HCT116 (cell line): ENCODE results near the gene RIMBP3C. TPM values are rescaled to one million over a fixed set of nuclear protein-coding genes. Genes with fewer than 3 reads are reported as not detected.
"Not testable (repeated sequence)": the region's sequence is repeated elsewhere in the genome, so short reads cannot be mapped to it uniquely, and the experiment has no call there.

Source experiments
- ATAC-seq: fragments of 200-7000 bp; cut with Tn5 transposase; 2 replicates; pipeline ENCODE4 v1.9.1; 2020; ENCODE audit warnings: mild to moderate bottlenecking, moderate library complexity
- BruUV-seq: library from RNA; stranded (reverse); fragments of 400-500 nt; replicated peaks from 2 replicates; lab custom pipeline; 2021; lab: Mats Ljungman, UMichigan
- CTCF ChIA-PET: fragments of 300-600 bp; sonication (Branson Sonifier 250); formaldehyde crosslinking; loops from one replicate; lab custom pipeline; 2021; ENCODE audit warnings: antibody characterized with exemption; lab: Charles Lee
- POLR2A ChIA-PET: fragments of 300-600, 350-600 bp; sonication (Branson Sonifier 250); formaldehyde crosslinking; loops from one replicate; lab custom pipeline; 2021; ENCODE audit warnings: antibody characterized with exemption; lab: Charles Lee
- RAD21 ChIA-PET, 2 experiments: fragments of 300-600 bp; sonication (Branson Sonifier 250); formaldehyde crosslinking; loops; one replicate each; lab custom pipeline; 2023; ENCODE audit warnings: low total read pairs in 2 of 2; ENCODE audit not compliant: uncharacterized antibody in 2 of 2, unreplicated experiment in 2 of 2, low non-redundant PET in 1 of 2; lab: Charles Lee
- DNase-seq: peaks from one replicate; pipeline ENCODE4 v3.0.0-alpha.2; 2010; ENCODE audit warnings: low read depth, low spot score
- H2AFZ ChIP-seq: fragments of 200-600 bp; shearing (Covaris generic), sonication (generic); 2 replicates; pipeline ENCODE4 v1.6.1; 2017; ENCODE audit warnings: low read depth, mixed run types, mixed read lengths, antibody characterized with exemption, low read length; ENCODE audit not compliant: poor library complexity, severe bottlenecking
- H3K27ac ChIP-seq: 2 replicates; pipeline ENCODE4 v1.5.1; 2012; ENCODE audit warnings: low read depth, low read length
- H3K27me3 ChIP-seq: fragments of 200-600 bp; sonication (generic); 2 replicates; pipeline ENCODE4 v1.6.1; 2016; ENCODE audit warnings: mixed run types, low read length, mixed read lengths; ENCODE audit not compliant: insufficient read depth
- H3K36me3 ChIP-seq, 2 experiments: fragments of 200-500 bp in 1 of 2; fragments of 200-600 bp in 1 of 2; sonication (Bioruptor generic) in 1 of 2; sonication (generic) in 1 of 2; 2 replicates each; pipeline versions ENCODE4 v1.5.1 to v1.6.1; 2014 to 2016; ENCODE audit warnings: low read length in 2 of 2, inconsistent platforms in 1 of 2, mixed read lengths in 1 of 2, mixed run types in 1 of 2; ENCODE audit not compliant: insufficient read depth in 2 of 2, control insufficient read depth in 1 of 2
- H3K4me1 ChIP-seq, 2 experiments: fragments of 200-600 bp in 1 of 2; sonication (generic) in 1 of 2; 2 replicates each; pipeline versions ENCODE4 v1.5.1 to v1.6.1; 2012 to 2017; ENCODE audit warnings: low read length in 2 of 2, inconsistent platforms in 1 of 2, mild to moderate bottlenecking in 1 of 2, mixed read lengths in 1 of 2, mixed run types in 1 of 2, moderate library complexity in 1 of 2; ENCODE audit not compliant: insufficient read depth in 2 of 2, control insufficient read depth in 1 of 2
- H3K4me2 ChIP-seq: fragments of 200-600 bp; sonication (generic); 2 replicates; pipeline ENCODE4 v1.6.1; 2017; ENCODE audit warnings: mixed run types, low read length, mixed read lengths
- H3K4me3 ChIP-seq, 2 experiments: fragments of 200-600 bp in 1 of 2; sonication (generic) in 1 of 2; replicated peaks in 1 of 2; 2 replicates each; pipeline ENCODE4 v1.5.1; 2011 to 2016; ENCODE audit warnings: low read length in 2 of 2, control low read depth in 1 of 2, low read depth in 1 of 2, mild to moderate bottlenecking in 1 of 2, mixed read lengths in 1 of 2, mixed run types in 1 of 2
- H3K79me2 ChIP-seq: fragments of 200-600 bp; sonication (generic); 2 replicates; pipeline ENCODE4 v1.6.1; 2017; ENCODE audit warnings: mild to moderate bottlenecking, mixed run types, low read length, moderate library complexity, mixed read lengths; ENCODE audit not compliant: insufficient read depth
- H3K9ac ChIP-seq: fragments of 200-600 bp; sonication (generic); 2 replicates; pipeline ENCODE4 v1.6.1; 2016; ENCODE audit warnings: low read length, mixed read lengths
- H3K9me2 ChIP-seq: fragments of 200-600 bp; sonication (generic), shearing (Covaris generic); 2 replicates; pipeline ENCODE4 v1.6.1; 2017; ENCODE audit warnings: mixed run types, mild to moderate bottlenecking, moderate library complexity; ENCODE audit not compliant: insufficient read depth
- H3K9me3 ChIP-seq, 2 experiments: fragments of 200-500 bp in 1 of 2; fragments of 200-600 bp in 1 of 2; sonication (Bioruptor generic) in 1 of 2; sonication (generic) in 1 of 2; 2 replicates each; pipeline ENCODE4 v1.6.1; 2014 to 2017; ENCODE audit warnings: low read length in 2 of 2, mixed read lengths in 2 of 2, inconsistent platforms in 1 of 2, low read depth in 1 of 2, mild to moderate bottlenecking in 1 of 2, mixed run types in 1 of 2, moderate library complexity in 1 of 2; ENCODE audit not compliant: control insufficient read depth in 1 of 2, insufficient read depth in 1 of 2
- H4K20me1 ChIP-seq: fragments of 200-600 bp; sonication (generic), shearing (Covaris generic); 2 replicates; pipeline ENCODE4 v1.6.1; 2017; ENCODE audit warnings: mixed run types, mild to moderate bottlenecking, moderate library complexity; ENCODE audit not compliant: insufficient read depth
- CBX3 ChIP-seq: IDR thresholded peaks from 2 replicates; pipeline ENCODE4 v1.6.1; 2012; ENCODE audit warnings: low read depth
- EGR1 ChIP-seq: IDR thresholded peaks from 2 replicates; pipeline ENCODE4 v1.6.1; 2012; ENCODE audit warnings: low read depth
- ELF1 ChIP-seq: IDR thresholded peaks from 2 replicates; pipeline ENCODE4 v1.6.1; 2012; ENCODE audit warnings: low read depth, borderline replicate concordance
- EZH2phosphoT487 ChIP-seq: fragments of 200-600 bp; IDR thresholded peaks from 2 replicates; pipeline ENCODE4 v1.6.1; 2018; ENCODE audit warnings: antibody characterized with exemption, borderline replicate concordance
- JUND ChIP-seq: IDR thresholded peaks from 2 replicates; pipeline ENCODE4 v1.6.1; 2012
- POLR2A ChIP-seq: IDR thresholded peaks from 2 replicates; pipeline ENCODE4 v1.7.0; 2011; ENCODE audit warnings: borderline replicate concordance; ENCODE audit not compliant: insufficient read depth, insufficient read length; ENCODE audit errors: extremely low read depth
- POLR2AphosphoS5 ChIP-seq: IDR thresholded peaks from 2 replicates; pipeline ENCODE4 v1.6.1; 2011; ENCODE audit warnings: mild to moderate bottlenecking, low read depth, low read length, moderate library complexity
- RAD21 ChIP-seq: IDR thresholded peaks from 2 replicates; pipeline ENCODE4 v1.6.1; 2012; ENCODE audit warnings: low read depth, mild to moderate bottlenecking
- SIN3A ChIP-seq: IDR thresholded peaks from 2 replicates; pipeline ENCODE4 v1.6.1; 2012; ENCODE audit warnings: low read depth
- SRF ChIP-seq: IDR thresholded peaks from 2 replicates; pipeline ENCODE4 v1.6.1; 2012; ENCODE audit warnings: low read depth
- ZFX ChIP-seq: fragments of 450-650 bp; IDR thresholded peaks from 2 replicates; pipeline ENCODE4 v1.6.1; 2017
- ZNF274 ChIP-seq: fragments of 200-500 bp; sonication (Bioruptor generic); IDR thresholded peaks from 2 replicates; pipeline ENCODE4 v1.6.1; 2014; ENCODE audit warnings: mild to moderate bottlenecking, low read depth, low read length, inconsistent platforms
- intact Hi-C: fragments of 100-400 bp; cut with micrococcal nuclease; formaldehyde crosslinking; loops from 2 replicates; pipeline ENCODE4 v1.10.0; 2022
- total RNA-seq: library from RNA; stranded (reverse); gene quantifications from one replicate; pipeline ENCODE4 v1.2.1, GENCODE V29; 2021; ENCODE audit not compliant: unreplicated experiment
- TF ChIP-seq, protein P1 (sequence below): IDR thresholded peaks from 2 replicates; pipeline ENCODE4 v1.6.1; 2012
- TF ChIP-seq, protein P2 (sequence below), 3 experiments: fragments of 200-600 bp in 1 of 3; sonication (generic) in 1 of 3; IDR thresholded peaks in 2 of 3; conservative IDR thresholded peaks in 1 of 3; 2 replicates each; pipeline ENCODE4 v1.5.1; 2012 to 2017; ENCODE audit warnings: low read depth in 2 of 3, low read length in 2 of 3, antibody characterized with exemption in 1 of 3, borderline replicate concordance in 1 of 3, control low read depth in 1 of 3, mild to moderate bottlenecking in 1 of 3, mixed read lengths in 1 of 3, mixed run types in 1 of 3, moderate library complexity in 1 of 3; ENCODE audit not compliant: insufficient read depth in 1 of 3

The RIMBP3C gene
- total RNA-seq, 1 experiment from 2014 or later, result 0.15 TPM

- intact Hi-C loops, result no loop called here
- TF ChIP-seq RAD21 (no peak), JUND (no peak), SIN3A (no peak), ZFX (no peak), POLR2AphosphoS5 (no peak), SRF (no peak), POLR2A (no peak), ZNF274 (no peak), ELF1 (no peak), CBX3 (no peak), EGR1 (no peak), EZH2phosphoT487 (no peak)
- TF ChIP-seq, protein P1, sequence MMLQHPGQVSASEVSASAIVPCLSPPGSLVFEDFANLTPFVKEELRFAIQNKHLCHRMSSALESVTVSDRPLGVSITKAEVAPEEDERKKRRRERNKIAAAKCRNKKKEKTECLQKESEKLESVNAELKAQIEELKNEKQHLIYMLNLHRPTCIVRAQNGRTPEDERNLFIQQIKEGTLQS, result no peak
- TF ChIP-seq, protein P2, sequence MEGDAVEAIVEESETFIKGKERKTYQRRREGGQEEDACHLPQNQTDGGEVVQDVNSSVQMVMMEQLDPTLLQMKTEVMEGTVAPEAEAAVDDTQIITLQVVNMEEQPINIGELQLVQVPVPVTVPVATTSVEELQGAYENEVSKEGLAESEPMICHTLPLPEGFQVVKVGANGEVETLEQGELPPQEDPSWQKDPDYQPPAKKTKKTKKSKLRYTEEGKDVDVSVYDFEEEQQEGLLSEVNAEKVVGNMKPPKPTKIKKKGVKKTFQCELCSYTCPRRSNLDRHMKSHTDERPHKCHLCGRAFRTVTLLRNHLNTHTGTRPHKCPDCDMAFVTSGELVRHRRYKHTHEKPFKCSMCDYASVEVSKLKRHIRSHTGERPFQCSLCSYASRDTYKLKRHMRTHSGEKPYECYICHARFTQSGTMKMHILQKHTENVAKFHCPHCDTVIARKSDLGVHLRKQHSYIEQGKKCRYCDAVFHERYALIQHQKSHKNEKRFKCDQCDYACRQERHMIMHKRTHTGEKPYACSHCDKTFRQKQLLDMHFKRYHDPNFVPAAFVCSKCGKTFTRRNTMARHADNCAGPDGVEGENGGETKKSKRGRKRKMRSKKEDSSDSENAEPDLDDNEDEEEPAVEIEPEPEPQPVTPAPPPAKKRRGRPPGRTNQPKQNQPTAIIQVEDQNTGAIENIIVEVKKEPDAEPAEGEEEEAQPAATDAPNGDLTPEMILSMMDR (IDR thresholded peaks at IDR 0.05 in 2 of 3, conservative IDR thresholded peaks at IDR 0.05 in 1 of 3; ENCODE audit: borderline replicate concordance in 1 of 3, insufficient read depth in 1 of 3, low read depth in 2 of 3, low read length in 2 of 3), result no peak
- Histone ChIP-seq H3K36me3 (0 out of 4 replicates have a peak, but pooled peaks cover 0 to 3% of the 10 kb centered on the region in 2 experiments), H3K9ac (no peak overlapping the region), H3K4me1 (peaks cover 0 to 3% of the 10 kb centered on the region in 2 experiments; a peak in 1 of 4 replicates), H3K9me3 (no peaks in the 10 kb centered on the region), H3K79me2 (peaks cover 98% of the 10 kb centered on the region), H2AFZ (no peak overlapping the region), H4K20me1 (peaks cover 20% of the 10 kb centered on the region; the same call in 1 of the 2 replicates), H3K27me3 (no peaks in the 10 kb centered on the region), H3K4me2 (no peak overlapping the region), H3K4me3 (no peak overlapping the region), H3K9me2 (no peaks in the 10 kb centered on the region), H3K27ac (no peak overlapping the region; the same call in 1 of the 2 replicates)
- ChIA-PET POLR2A (no interaction called here), CTCF (no interaction called here), RAD21 (no interaction called here)
- DNase-seq, result no peak
- no peak for ATAC-seq
- BruUV-seq, result no TSS peak
These were observed 31.8 kb upstream of the RIMBP3C start for GRCh38 chr22:21582801-21583740.

GRCh38 chr22:21581009-21581713 is 29.9 kb upstream of the RIMBP3C start:
- BruUV-seq, result not testable (repeated sequence)

More at GRCh38 chr22:21581009-21581713, 29.9 kb upstream of the RIMBP3C start:
- H3K4me2 ChIP-seq, H3K4me1 ChIP-seq, ATAC-seq, H3K9ac ChIP-seq, intact Hi-C loops, H3K9me2 ChIP-seq, H3K27ac ChIP-seq, POLR2A ChIA-PET, CTCF ChIA-PET, H3K4me3 ChIP-seq, RAD21 ChIA-PET, H3K36me3 ChIP-seq, H2AFZ ChIP-seq, H3K27me3 ChIP-seq, DNase-seq, H3K9me3 ChIP-seq: not testable (repeated sequence)
- H3K79me2 ChIP-seq, result peaks cover 98% of the 10 kb centered on the region
- peaks cover 18% of the 10 kb centered on the region; the same call in 1 of the 2 replicates for H4K20me1 ChIP-seq
